Measurements from ENCODE around the gene IGSF9B. TPM values are rescaled to one million over a fixed set of nuclear protein-coding genes. Genes with fewer than 3 reads are reported as not detected.

The IGSF9B gene
- total RNA-seq, 1 donor from 2014 or later, result 97.2 TPM

DNA sequence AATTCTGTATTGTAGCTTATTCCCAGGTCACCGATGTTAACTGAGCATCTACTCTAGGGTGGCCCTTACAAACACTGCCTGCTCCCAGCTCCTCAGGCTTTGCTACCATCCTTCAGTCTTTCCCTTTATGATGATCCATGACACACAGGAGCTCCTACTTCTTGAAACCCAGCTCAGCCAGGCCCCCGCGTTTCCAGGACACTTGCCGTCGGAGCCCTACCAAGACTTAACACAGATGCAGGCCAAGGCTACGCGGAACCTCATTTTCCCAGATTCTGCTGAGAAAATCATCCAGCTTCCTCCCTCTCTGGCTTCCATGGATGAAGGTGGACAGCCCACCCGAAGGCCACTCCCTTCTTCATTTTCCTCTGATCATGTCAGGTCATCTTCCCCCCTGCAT, 18.6 kb downstream of the IGSF9B start:
- intact Hi-C loops (cut with micrococcal nuclease), result no loop called here

GRCh38 chr11:133937468-133937867, 19.3 kb downstream of the IGSF9B start:
- intact Hi-C loops (cut with micrococcal nuclease), result no loop called here

GRCh38 chr11:133937015-133937414, 19.8 kb downstream of the IGSF9B start:
- intact Hi-C loops (cut with micrococcal nuclease), result no loop called here

DNA sequence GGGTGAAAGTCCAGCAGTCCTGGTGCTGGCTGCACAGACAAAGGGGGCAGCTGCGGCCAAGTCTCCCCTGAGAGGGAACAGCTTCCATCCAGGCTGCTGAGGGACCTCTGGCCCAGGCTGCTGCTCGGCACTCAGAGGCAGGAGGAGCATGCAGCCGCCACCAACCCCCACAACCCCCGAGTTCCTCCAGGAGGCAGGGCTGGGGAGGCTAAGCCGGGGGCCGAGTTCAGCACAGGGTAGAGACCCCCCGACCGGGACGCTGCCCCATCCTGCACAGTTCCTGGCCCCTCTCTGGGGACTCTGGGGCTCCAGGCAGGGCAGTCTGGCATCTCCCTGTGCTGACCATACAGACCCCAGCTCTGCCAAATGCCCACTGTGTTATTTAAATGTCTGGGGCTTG, 20.2 kb downstream of the IGSF9B start:
- intact Hi-C loops (cut with micrococcal nuclease), result no loop called here

GRCh38 chr11:133936136-133936535, 20.6 kb downstream of the IGSF9B start:
- intact Hi-C loops (cut with micrococcal nuclease), result no loop called here

GRCh38 chr11:133935551-133935910, 21.2 kb downstream of the IGSF9B start:
- intact Hi-C loops (cut with micrococcal nuclease), result no loop called here

- intact Hi-C loops (cut with micrococcal nuclease), result no loop called here
Measured at GRCh38 chr11:133934599-133935550, 21.9 kb downstream of the IGSF9B start.

GRCh38 chr11:133934096-133934495, 22.7 kb downstream of the IGSF9B start:
- intact Hi-C loops (cut with micrococcal nuclease), result no loop called here

DNA sequence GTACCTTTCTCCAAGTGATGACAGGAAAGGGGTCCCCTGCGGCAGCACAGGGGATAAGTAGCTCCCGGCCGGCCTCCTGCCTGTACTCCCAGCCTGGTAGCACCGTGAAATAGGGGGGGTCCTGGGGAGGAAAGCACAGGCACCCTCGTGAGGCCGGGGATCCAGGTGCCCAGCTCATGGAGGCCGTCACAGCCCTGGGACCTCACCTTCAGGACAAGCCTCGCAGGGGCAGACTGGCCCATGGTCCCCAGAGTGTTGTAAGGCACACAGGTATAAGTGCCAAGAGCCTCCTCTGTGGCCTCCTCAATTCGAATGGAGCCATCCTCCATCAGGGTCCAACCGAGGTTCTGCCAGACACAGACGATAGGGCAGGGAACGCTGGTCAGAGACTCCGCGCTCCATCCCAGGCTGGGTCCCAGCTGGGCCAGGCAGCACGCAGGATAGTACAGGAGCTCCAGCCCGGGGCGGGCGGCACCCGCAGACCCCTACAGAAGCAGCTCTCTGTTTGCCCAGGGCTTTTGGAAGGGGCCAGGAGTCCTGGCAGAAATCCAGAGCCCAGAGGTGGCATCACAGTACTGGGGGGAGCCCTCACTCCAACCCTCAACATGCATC, 25.2 kb downstream of the IGSF9B start:
- intact Hi-C loops (cut with micrococcal nuclease), result no loop called here

DNA sequence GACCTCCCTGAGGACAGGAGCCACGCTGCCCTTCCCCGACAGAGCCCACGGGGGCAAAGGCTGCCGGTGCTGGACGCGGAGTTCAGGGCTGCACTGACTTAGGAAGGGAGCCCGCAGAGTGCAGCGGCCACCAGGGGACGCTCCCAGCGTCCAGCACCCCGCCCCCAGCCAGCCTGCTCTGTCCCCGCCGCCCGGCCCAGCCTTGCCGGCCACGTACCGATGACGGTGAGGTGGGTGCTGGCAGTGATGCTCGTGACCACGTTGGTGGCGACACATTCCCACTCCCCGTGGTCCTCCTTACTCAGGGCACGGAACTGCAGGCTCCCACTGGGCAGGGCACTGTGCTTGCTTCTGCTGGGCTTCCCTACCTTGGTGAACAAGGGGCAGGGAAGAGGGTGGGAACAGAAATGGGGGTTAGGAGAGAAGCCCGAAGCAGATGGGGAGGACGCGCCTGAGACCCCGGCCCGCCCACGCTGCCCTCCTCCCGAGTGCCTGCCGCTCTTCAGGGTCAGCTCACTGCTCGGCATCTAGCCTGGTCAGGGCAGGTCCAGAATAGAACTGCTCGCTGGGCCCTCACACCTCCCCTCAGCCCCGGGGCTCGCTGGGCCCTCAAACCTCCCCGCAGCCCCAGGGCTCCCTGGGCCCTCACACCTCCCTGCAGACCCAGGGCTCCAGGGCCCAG, 25.9 kb downstream of the IGSF9B start:
- intact Hi-C loops (cut with micrococcal nuclease), result no loop called here

DNA sequence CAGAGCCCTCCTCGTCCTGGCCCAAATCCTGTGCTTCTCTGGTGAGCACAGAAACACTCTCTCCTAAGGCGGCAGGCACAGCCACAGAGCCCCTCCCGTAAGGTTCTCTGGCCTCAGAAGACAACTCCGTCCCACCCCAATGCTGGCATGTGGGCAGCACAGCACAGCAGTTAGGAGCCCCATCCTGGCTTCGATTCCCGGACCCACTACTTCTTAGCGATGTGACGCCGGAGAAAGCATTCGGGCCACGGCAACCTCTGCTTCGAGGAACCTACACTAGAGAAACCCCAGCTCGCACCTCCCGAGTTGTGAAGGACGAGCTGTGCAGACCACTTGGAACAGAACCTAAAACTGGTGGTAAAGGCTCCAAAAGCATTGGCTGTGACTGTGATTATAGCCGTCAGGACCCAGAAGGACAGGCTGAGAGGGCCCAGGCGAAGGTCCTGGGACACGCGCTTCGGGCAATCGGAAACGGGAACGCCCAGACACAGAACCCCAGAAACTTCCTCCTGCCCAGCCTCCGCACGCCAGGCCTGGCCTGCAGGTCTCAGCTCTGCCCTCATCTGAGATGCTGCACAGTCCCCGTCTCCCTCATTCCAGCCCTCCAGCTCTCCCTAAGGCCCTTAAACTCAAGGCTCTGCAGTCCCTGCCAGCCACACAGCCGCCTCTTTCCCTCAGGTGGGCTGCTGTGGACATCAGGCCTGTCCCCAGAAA, 26.6 kb downstream of the IGSF9B start:
- intact Hi-C loops (cut with micrococcal nuclease), result no loop called here

- intact Hi-C loops (cut with micrococcal nuclease), result loop anchor here (1.0 kb wide), 1 partner anchor 28 kb away; no protein-coding TSS in a partner anchor
Measured at GRCh38 chr11:133929401-133930052, 27.2 kb downstream of the IGSF9B start.

DNA sequence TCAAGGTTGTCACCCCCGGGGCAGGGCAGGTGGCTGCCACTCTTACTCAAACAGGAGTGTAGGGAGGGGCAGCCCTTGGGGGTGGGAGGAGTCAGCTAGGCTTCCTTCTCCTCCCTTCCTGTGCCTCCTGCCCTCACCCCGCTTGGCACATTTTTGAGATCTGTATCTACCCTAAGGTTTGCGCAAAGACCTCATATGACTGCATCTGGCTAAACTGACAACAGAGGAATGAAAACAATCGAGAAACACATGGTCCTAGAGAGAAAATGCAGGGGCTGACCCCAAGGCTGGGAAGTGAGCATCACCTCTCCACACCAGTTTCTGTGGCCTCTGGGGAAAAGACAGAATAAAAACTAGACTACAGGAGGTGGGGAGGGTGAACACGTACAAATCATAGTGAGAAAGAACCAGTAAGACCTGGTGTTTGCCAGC, 28.1 kb downstream of the IGSF9B start:
- intact Hi-C loops (cut with micrococcal nuclease), result loop anchor here (1.0 kb wide), 5 partner anchors 17 to 296 kb away; partner anchors contain the start of gene VPS26B

- intact Hi-C loops (cut with micrococcal nuclease), result loop anchor here (1.0 kb wide), 13 partner anchors 17 to 403 kb away; partner anchors contain the start of genes ACAD8, GLB1L2, THYN1 and VPS26B
Measured at GRCh38 chr11:133927690-133928627, 28.8 kb downstream of the IGSF9B start.

- intact Hi-C loops (cut with micrococcal nuclease), result loop anchor here (1.0 kb wide), 9 partner anchors 41 to 405 kb away; partner anchors contain the start of genes ACAD8, GLB1L2 and THYN1
Measured at GRCh38 chr11:133926466-133927246, 30.1 kb downstream of the IGSF9B start.

DNA sequence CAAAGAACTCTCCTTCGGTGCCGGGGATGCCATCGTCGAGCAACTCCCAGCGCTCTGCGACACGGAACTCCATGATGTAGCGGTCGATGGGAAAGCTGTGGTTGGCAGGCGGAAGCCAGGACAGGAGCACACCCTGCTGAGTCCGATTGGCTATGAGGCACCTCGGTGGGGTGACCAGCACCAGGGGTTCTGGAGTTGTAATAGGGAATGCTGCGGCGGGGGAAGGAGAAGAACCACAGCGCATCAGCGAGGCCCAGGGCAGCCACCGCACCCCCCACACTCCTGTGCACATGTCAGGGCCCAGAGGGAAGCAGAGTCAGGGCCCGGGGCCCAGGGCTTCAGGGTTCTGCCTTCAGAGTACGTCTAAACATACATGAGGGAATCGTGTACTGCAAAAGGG, 31.0 kb downstream of the IGSF9B start:
- intact Hi-C loops (cut with micrococcal nuclease), result no loop called here

- intact Hi-C loops (cut with micrococcal nuclease), result no loop called here
Measured at GRCh38 chr11:133924661-133925060, 32.1 kb downstream of the IGSF9B start.

- intact Hi-C loops (cut with micrococcal nuclease), result no loop called here
Measured at GRCh38 chr11:133922078-133922870, 34.5 kb downstream of the IGSF9B start.

All from T-helper 1 cell treated with Interleukin-12 subunit alpha and Interleukin-12 subunit beta and Interleukin-4 antibody, amounts not matched to agents 30 ng/mL and 1 ng/mL, for 36 hours (primary cell).